CD4-positive, CD25-positive, alpha-beta regulatory T cell (primary cell): ENCODE results near the gene CDC14A. TPM values are rescaled to one million over a fixed set of nuclear protein-coding genes. Genes with fewer than 3 reads are reported as not detected.
A peak's percentile ranks its signal among the peaks of the same experiment; 100 is the strongest.

Source experiments
- ATAC-seq, 2 donors: fragments of 150-1000 bp; cut with Tn5 transposase; one replicate each; pipeline ENCODE4 v1.10.0; 2021; ENCODE audit warnings: low read depth in 2 of 2, moderate number of reproducible peaks in 2 of 2, moderate library complexity in 1 of 2
- DNase-seq, 3 donors: peaks; one replicate each; pipeline versions ENCODE4 v3.0.0 to v3.0.0-alpha.2; 2012 to 2022; ENCODE audit warnings: mixed read lengths in 1 of 3
- H3K27ac ChIP-seq: one replicate; pipeline ENCODE4 v1.7.0; 2013; ENCODE audit warnings: mild to moderate bottlenecking, low read length; ENCODE audit not compliant: insufficient read depth, poor library complexity, severe bottlenecking
- H3K27me3 ChIP-seq: one replicate; pipeline ENCODE4 v1.7.0; 2013; ENCODE audit warnings: low read length; ENCODE audit not compliant: control insufficient read depth, insufficient read depth
- H3K36me3 ChIP-seq: one replicate; pipeline ENCODE4 v1.7.0; 2013; ENCODE audit warnings: mild to moderate bottlenecking, low read length, moderate library complexity; ENCODE audit not compliant: control insufficient read depth, insufficient read depth
- H3K4me1 ChIP-seq: 2 replicates; pipeline ENCODE4 v1.7.0; 2013; ENCODE audit warnings: mild to moderate bottlenecking, low read length; ENCODE audit not compliant: insufficient read depth, control insufficient read depth, poor library complexity, severe bottlenecking
- H3K4me3 ChIP-seq: one replicate; pipeline ENCODE4 v1.7.0; 2013; ENCODE audit warnings: low read depth, mild to moderate bottlenecking, low read length, moderate library complexity
- H3K9me3 ChIP-seq, 2 experiments: 1 replicate in 1 of 2; 2 replicates in 1 of 2; pipeline ENCODE4 v1.7.0; 2013; ENCODE audit warnings: low read length in 2 of 2, mild to moderate bottlenecking in 1 of 2, moderate library complexity in 1 of 2; ENCODE audit not compliant: control insufficient read depth in 2 of 2
- H3K27ac Mint-ChIP-seq, 3 donors: one replicate each; pipeline ENCODE4 v1.8.0; 2020 to 2022; ENCODE audit warnings: mild to moderate bottlenecking in 3 of 3, mixed read lengths in 3 of 3, moderate library complexity in 2 of 3
- H3K27me3 Mint-ChIP-seq: one replicate; pipeline ENCODE4 v1.8.0; 2022; ENCODE audit warnings: mild to moderate bottlenecking, mixed read lengths
- H3K36me3 Mint-ChIP-seq: one replicate; pipeline ENCODE4 v1.8.0; 2020; ENCODE audit warnings: mixed read lengths
- H3K4me1 Mint-ChIP-seq, 4 donors: one replicate each; pipeline ENCODE4 v1.8.0; 2020 to 2022; ENCODE audit warnings: mixed read lengths in 4 of 4, mild to moderate bottlenecking in 1 of 4
- H3K4me3 Mint-ChIP-seq, 4 donors: one replicate each; pipeline ENCODE4 v1.8.0; 2020 to 2022; ENCODE audit warnings: mild to moderate bottlenecking in 4 of 4, mixed read lengths in 4 of 4, moderate library complexity in 3 of 4
- H3K9me3 Mint-ChIP-seq, 7 donors: one replicate each; pipeline ENCODE4 v1.8.0; 2020 to 2022; ENCODE audit warnings: mixed read lengths in 7 of 7, mild to moderate bottlenecking in 3 of 7, moderate library complexity in 2 of 7
- polyA plus RNA-seq, 4 donors: library from polyadenylated mRNA; unstranded; fragments of 300-500 nt; fragmentation: Illumina TruSeq; gene quantifications; one replicate each; pipeline ENCODE4 v1.2.3, GENCODE V29; 2021
- total RNA-seq: library from RNA; stranded (reverse); gene quantifications from one replicate; pipeline ENCODE4 v1.2.3, GENCODE V29; 2022

The CDC14A gene
- total and polyA plus RNA-seq, 5 donors from 2014 or later: 33.8 to 155 (median 37.8) TPM

- Histone ChIP-seq H3K4me3 (no peak overlapping the region), H3K27me3 (no peaks in the 10 kb centered on the region), H3K36me3 (peaks cover 45% of the 10 kb centered on the region), H3K9me3 (no peaks in the 10 kb centered on the region), H3K4me1 (peaks cover 35% of the 10 kb centered on the region), H3K27ac (no peak overlapping the region)
- H3K9me3 Mint-ChIP-seq: no peaks in the 10 kb centered on the region
- peaks cover 38 to 92% (median 70%) of the 10 kb centered on the region in 4 donors for H3K4me1 Mint-ChIP-seq
- no peak for ATAC-seq
- no peak overlapping the region for H3K4me3 Mint-ChIP-seq
- DNase-seq: no peak
- no peaks in the 10 kb centered on the region for H3K27me3 Mint-ChIP-seq
- H3K27ac Mint-ChIP-seq: peak overlapping the region in 1 of 3 donors; percentile 5
- H3K36me3 Mint-ChIP-seq: peaks cover 32% of the 10 kb centered on the region
Measured at GRCh38 chr1:100383743-100384405, 31.6 kb downstream of the CDC14A start.

DNA sequence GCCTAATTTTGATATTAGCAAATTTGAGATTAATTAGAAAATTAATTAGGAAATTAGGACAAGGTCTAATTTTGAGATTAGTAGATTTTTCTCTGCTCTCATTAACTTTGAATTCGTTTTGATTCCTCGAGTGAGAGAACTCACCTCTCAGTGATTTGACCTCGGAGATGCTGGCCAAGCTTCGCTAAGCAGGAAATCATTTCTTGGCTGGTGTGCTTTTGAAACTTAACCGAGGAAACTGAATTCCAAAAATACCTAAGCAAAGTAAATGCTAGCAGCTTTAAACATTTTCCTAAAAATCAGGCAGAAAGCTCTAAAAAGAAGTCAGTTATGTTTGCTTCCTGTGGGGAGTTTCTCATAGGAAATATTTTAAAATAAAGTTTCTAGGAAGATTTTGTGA, 34.9 kb downstream of the CDC14A start:
- H3K9me3 ChIP-seq: no peaks in the 10 kb centered on the region

DNA sequence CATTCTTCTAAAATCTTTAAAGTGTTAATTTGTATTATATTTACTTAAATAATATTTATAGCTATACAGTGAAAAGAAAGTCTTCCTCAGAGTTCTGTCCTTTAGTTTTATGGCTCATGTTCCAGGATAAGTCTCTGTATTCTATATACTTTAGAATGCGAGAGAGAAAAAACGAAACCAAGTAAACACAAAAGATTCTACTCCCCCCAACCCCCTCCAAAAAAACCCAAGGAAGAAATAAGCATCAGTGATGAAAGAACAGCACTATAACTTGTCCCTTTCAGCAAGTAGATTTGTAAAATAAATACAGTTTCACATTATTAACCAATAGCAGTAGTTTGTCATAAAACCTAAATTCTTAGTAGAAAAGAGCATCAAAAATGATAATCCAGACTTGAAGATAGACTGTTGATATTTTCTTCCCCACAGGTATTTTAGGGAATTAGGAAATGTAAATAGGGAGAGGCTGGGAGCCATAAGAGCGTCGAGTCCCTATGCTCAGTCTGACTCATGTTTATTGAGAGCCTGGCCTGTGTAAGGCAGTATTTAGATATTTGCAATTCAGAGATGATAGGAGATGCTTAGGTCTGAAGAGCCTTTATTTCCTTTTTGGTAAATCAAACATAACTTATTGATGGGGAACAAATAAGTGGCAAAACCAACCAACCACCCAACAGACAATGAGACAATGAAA, 35.5 kb downstream of the CDC14A start:
- peaks cover 23% of the 10 kb centered on the region for H3K36me3 Mint-ChIP-seq
- DNase-seq (no peak), ATAC-seq (no peak)
- Histone ChIP-seq H3K4me1 (peaks cover 66% of the 10 kb centered on the region), H3K36me3 (peaks cover 36% of the 10 kb centered on the region), H3K27me3 (no peaks in the 10 kb centered on the region), H3K27ac (peak overlapping the region; percentile 58), H3K9me3 (no peaks in the 10 kb centered on the region), H3K4me3 (peak overlapping the region; percentile 63)
- H3K4me3 Mint-ChIP-seq: peak overlapping the region; percentile 10 to 73 (median 64)
- H3K27ac Mint-ChIP-seq: peak overlapping the region; percentile 29 to 86 (median 83)
- no peaks in the 10 kb centered on the region for H3K9me3 Mint-ChIP-seq
- H3K4me1 Mint-ChIP-seq: peaks cover 47 to 92% (median 73%) of the 10 kb centered on the region in 4 donors
- no peaks in the 10 kb centered on the region for H3K27me3 Mint-ChIP-seq

More for the DNA sequence above, 34.9 kb downstream of the CDC14A start:
- no peaks in the 10 kb centered on the region for H3K27me3 ChIP-seq
- peaks cover 36% of the 10 kb centered on the region for H3K36me3 ChIP-seq
- H3K4me3 Mint-ChIP-seq: peak overlapping the region; percentile 10 to 63 (median 50)
- H3K9me3 Mint-ChIP-seq: no peaks in the 10 kb centered on the region
- peaks cover 46 to 92% (median 72%) of the 10 kb centered on the region in 4 donors for H3K4me1 Mint-ChIP-seq
- no peaks in the 10 kb centered on the region for H3K27me3 Mint-ChIP-seq
- peak overlapping the region; percentile 63 for H3K4me3 ChIP-seq
- ATAC-seq (no peak), DNase-seq (no peak)
- peaks cover 64% of the 10 kb centered on the region for H3K4me1 ChIP-seq
- H3K36me3 Mint-ChIP-seq: peaks cover 21% of the 10 kb centered on the region
- peak overlapping the region; percentile 77 to 89 (median 86) for H3K27ac Mint-ChIP-seq
- peak overlapping the region; percentile 58 for H3K27ac ChIP-seq

DNA sequence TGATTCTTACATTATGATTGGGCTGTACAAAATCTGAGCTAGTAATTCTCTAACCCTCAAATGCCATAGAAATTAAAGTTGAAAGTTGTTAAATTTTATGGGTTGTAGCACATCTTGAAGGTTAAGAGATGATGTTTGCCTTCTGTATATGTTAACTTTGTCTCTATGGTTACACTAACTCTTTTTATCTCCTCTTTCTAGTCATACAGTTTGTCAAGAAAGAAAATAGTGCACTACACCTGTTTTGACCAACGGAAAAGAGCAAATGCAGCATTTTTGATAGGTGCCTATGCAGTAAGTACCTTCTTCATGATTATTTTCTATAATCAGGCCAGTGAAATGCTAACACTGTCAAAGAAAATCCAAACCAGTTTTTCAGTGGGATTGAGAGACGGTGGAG, 38.2 kb downstream of the CDC14A start:
- Mint-ChIP-seq H3K27me3 (no peaks in the 10 kb centered on the region), H3K4me3 (peak overlapping the region; percentile 5 to 76 (median 50)), H3K9me3 (no peaks in the 10 kb centered on the region), H3K4me1 (peaks cover 61 to 93% (median 72%) of the 10 kb centered on the region in 4 donors), H3K36me3 (peaks cover 29% of the 10 kb centered on the region), H3K27ac (peak overlapping the region; percentile 86 to 96 (median 91))
- Histone ChIP-seq H3K36me3 (peaks cover 24% of the 10 kb centered on the region), H3K9me3 (no peaks in the 10 kb centered on the region), H3K27ac (peak overlapping the region; percentile 75), H3K27me3 (no peaks in the 10 kb centered on the region), H3K4me3 (peak overlapping the region; percentile 54), H3K4me1 (peaks cover 91% of the 10 kb centered on the region)
- DNase-seq (peak in 1 of 3 donors; percentile 53), ATAC-seq (peak; percentile 28 to 30)

GRCh38 chr1:100391675-100392074, 39.4 kb downstream of the CDC14A start:
- DNase-seq (peak in 1 of 3 donors; percentile 57), ATAC-seq (peak; percentile 75 to 77)
- no peaks in the 10 kb centered on the region for H3K27me3 Mint-ChIP-seq
- Histone ChIP-seq H3K27ac (peak overlapping the region; percentile 75), H3K4me1 (peaks cover 94% of the 10 kb centered on the region), H3K9me3 (no peaks in the 10 kb centered on the region), H3K27me3 (no peaks in the 10 kb centered on the region), H3K4me3 (peak overlapping the region; percentile 17), H3K36me3 (peaks cover 24% of the 10 kb centered on the region)
- H3K4me3 Mint-ChIP-seq: peak overlapping the region; percentile 19 to 73 (median 44)
- H3K4me1 Mint-ChIP-seq: peaks cover 62 to 93% (median 78%) of the 10 kb centered on the region in 4 donors
- peak overlapping the region; percentile 70 to 90 (median 86) for H3K27ac Mint-ChIP-seq
- H3K36me3 Mint-ChIP-seq: peaks cover 31% of the 10 kb centered on the region
- H3K9me3 Mint-ChIP-seq: peaks cover 0 to 1% (median 0%) of the 10 kb centered on the region in 7 donors

- Mint-ChIP-seq H3K27me3 (no peaks in the 10 kb centered on the region), H3K4me3 (peak overlapping the region; percentile 1 to 73 (median 30)), H3K9me3 (peaks cover 0 to 1% (median 0%) of the 10 kb centered on the region in 7 donors), H3K4me1 (peaks cover 63 to 95% (median 80%) of the 10 kb centered on the region in 4 donors), H3K27ac (peak overlapping the region; percentile 77 to 90 (median 86)), H3K36me3 (peaks cover 31% of the 10 kb centered on the region)
- Histone ChIP-seq H3K27me3 (no peaks in the 10 kb centered on the region), H3K4me1 (peaks cover 94% of the 10 kb centered on the region), H3K9me3 (no peaks in the 10 kb centered on the region), H3K27ac (peak overlapping the region; percentile 51), H3K36me3 (peaks cover 24% of the 10 kb centered on the region), H3K4me3 (no peak overlapping the region)
- ATAC-seq (no peak), DNase-seq (no peak)
Measured at GRCh38 chr1:100392756-100393155, 40.5 kb downstream of the CDC14A start.

DNA sequence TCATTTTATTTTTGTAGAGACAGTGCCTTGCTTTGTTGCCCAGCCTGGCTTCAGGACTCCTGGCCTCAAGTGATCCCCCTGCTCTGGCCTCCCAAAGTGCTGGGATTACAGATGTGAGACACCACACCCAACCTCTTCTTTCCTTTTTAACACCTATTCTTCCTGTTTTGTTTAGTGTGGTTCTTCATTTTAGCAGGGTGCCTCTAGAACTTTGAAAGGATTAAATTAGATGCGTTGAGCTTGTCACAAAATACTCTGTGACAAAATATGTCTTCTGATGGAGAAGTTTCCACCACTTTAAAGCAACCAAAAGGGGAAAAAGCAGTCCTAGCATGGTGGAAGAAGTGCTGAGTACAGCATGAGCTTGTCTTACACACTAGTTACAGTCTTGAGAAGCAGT, 42.0 kb downstream of the CDC14A start:
- peak overlapping the region; percentile 82 for H3K27ac ChIP-seq
- peak in 1 of 3 donors; percentile 26 for DNase-seq
- no peaks in the 10 kb centered on the region for H3K9me3 ChIP-seq
- Mint-ChIP-seq H3K9me3 (peaks cover 0 to 2% (median 0%) of the 10 kb centered on the region in 7 donors), H3K4me1 (peaks cover 70 to 96% (median 83%) of the 10 kb centered on the region in 4 donors), H3K27ac (peak overlapping the region; percentile 86 to 99 (median 92)), H3K36me3 (peaks cover 39% of the 10 kb centered on the region), H3K4me3 (peak overlapping the region; percentile 60 to 79 (median 76)), H3K27me3 (no peaks in the 10 kb centered on the region)
- H3K27me3 ChIP-seq: no peaks in the 10 kb centered on the region
- H3K4me3 ChIP-seq: peak overlapping the region; percentile 60
- no peak for ATAC-seq
- peaks cover 97% of the 10 kb centered on the region for H3K4me1 ChIP-seq
- peaks cover 24% of the 10 kb centered on the region for H3K36me3 ChIP-seq
